ENCODE data around the gene ITGB8. TPM values are rescaled to one million over a fixed set of nuclear protein-coding genes. Genes with fewer than 3 reads are reported as not detected.
A peak's percentile ranks its signal among the peaks of the same experiment; 100 is the strongest.

ITGB8 gene
- total RNA-seq, 1 donor from 2014 or later: 10.5 TPM

DNA sequence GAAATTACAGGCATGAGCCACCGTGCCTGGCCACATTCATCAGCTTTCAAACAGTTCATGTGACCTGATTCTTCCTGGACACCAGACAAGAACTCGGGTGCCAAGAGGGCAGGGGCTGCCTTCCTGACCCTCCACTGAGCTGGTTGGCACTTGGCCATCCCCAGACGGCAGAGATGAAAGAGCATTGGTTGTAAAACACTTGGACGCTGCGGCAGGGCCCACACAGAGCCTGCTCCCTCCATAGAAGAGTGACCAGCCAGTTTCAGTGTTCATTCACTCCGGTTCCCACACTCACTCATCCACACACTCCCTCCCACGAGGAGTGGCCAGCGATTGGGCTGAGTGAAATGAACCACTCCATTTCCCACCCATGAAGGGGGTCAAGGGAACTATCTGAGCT lies 112.3 kb downstream of the ITGB8 start:
- Histone ChIP-seq H3K4me3 (ENCODE audit: low read depth, low read length) (no peak overlapping the region), H3K36me3 (ENCODE audit: control insufficient read depth, insufficient read depth, low read length) (no peaks in the 10 kb centered on the region), H3K27me3 (ENCODE audit: control insufficient read depth, insufficient read depth, low read length) (no peaks in the 10 kb centered on the region)
- TF ChIP-seq, protein P1, sequence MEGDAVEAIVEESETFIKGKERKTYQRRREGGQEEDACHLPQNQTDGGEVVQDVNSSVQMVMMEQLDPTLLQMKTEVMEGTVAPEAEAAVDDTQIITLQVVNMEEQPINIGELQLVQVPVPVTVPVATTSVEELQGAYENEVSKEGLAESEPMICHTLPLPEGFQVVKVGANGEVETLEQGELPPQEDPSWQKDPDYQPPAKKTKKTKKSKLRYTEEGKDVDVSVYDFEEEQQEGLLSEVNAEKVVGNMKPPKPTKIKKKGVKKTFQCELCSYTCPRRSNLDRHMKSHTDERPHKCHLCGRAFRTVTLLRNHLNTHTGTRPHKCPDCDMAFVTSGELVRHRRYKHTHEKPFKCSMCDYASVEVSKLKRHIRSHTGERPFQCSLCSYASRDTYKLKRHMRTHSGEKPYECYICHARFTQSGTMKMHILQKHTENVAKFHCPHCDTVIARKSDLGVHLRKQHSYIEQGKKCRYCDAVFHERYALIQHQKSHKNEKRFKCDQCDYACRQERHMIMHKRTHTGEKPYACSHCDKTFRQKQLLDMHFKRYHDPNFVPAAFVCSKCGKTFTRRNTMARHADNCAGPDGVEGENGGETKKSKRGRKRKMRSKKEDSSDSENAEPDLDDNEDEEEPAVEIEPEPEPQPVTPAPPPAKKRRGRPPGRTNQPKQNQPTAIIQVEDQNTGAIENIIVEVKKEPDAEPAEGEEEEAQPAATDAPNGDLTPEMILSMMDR (IDR thresholded peaks at IDR 0.05; ENCODE audit: insufficient read depth, low read length, severe bottlenecking): no peak
- DNase-seq (ENCODE audit: low read depth): no peak
- FAIRE-seq: peak; percentile 28

DNA sequence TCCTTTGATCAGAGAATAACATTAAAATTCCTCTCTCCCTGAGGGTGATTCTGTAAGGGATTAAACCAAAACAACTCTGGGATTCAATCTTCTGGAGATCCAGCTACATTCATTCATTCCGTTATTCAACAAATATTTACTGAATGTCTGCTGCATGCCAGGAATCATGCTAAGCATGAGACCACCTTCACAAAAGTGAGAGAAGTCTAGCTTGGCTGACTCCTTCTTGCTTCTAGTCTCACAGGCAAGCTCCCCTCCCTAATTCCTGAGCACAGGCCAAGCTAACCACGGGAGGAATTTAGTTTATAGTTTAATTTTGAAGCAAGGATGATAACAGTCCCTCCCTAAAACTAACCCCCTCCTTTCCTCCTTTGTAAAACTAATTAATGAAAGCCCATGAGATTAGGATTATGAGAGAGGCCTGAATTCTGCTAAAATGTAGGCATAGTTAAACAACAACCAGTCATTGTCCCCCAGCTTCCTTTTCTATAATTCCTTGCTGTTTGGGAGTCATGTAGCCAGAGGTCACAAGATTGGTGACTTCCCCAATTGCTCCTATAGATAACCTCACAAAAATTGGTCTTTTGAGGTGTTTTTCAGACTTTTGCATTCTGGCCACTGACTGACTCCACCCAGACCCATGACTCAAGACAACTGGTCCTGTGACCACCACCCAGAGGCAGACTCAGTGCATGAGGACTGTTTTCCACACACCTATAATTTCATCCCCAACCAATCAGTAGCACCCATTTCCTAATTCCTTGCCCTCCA lies 113.5 kb downstream of the ITGB8 start:
- Histone ChIP-seq H3K27me3 (ENCODE audit: control insufficient read depth, insufficient read depth, low read length) (no peaks in the 10 kb centered on the region), H3K4me3 (ENCODE audit: low read depth, low read length) (no peak overlapping the region), H3K36me3 (ENCODE audit: control insufficient read depth, insufficient read depth, low read length) (no peaks in the 10 kb centered on the region)
- FAIRE-seq: no peak
- no peak for DNase-seq (ENCODE audit: low read depth)
- TF ChIP-seq, protein P1 (IDR thresholded peaks at IDR 0.05; ENCODE audit: insufficient read depth, low read length, severe bottlenecking): no peak

DNA sequence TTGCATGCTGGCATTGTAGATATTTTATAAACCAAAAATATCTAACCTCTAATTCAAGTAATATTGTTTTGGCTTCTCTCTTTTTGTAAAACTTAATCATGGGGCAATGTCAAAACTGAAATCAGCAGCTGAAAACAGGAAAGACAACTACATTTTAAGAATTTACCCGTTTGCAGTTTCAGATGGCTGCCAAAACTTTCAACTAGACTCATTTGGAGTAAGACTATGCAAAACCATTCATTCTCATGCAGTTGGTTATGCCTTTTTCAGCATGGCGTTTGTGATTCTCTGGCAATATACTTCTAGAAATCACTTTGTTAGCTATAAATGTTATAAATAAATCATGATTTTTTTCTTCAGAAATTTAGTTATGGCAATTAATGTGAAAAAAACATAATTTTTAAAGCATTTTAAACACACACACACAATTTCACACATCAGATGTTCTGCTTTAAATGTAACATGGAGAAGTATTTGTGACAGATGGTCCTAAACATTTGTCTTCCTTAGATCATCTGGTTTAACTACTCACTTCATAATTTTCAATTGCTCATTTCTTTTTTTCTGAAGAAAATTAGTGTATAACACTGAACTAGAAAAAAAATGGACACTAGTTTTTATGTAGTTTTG lies 116.4 kb downstream of the ITGB8 start:
- DNase-seq (ENCODE audit: low read depth) (no peak), FAIRE-seq (no peak)
- TF ChIP-seq, protein P1 (IDR thresholded peaks at IDR 0.05; ENCODE audit: insufficient read depth, low read length, severe bottlenecking): no peak
- Histone ChIP-seq H3K4me3 (ENCODE audit: low read depth, low read length) (no peak overlapping the region), H3K36me3 (ENCODE audit: control insufficient read depth, insufficient read depth, low read length) (no peaks in the 10 kb centered on the region), H3K27me3 (ENCODE audit: control insufficient read depth, insufficient read depth, low read length) (no peaks in the 10 kb centered on the region)

DNA sequence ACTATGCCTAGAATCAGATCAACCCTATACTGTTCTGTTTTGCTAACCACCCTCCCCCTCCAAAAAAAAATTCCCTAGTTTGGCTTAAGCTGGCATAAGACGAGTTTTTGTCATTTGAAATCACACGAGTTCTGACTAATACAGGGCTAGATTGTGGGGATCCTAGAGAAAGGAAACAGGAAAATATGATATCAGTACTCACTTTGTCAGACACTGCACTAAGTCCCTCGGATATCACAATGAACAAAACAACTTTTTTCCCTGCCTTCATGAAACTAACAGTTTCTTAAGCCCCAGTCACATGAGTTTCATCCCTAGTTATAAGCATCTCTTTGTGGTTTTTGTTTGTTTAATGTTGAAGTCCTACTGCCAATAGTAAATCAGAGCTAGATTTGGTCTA lies 118.5 kb downstream of the ITGB8 start:
- H3K4me3 ChIP-seq (ENCODE audit: low read depth, low read length): no peak overlapping the region
- DNase-seq (ENCODE audit: low read depth) (no peak), FAIRE-seq (no peak)
- H3K27me3 ChIP-seq (ENCODE audit: control insufficient read depth, insufficient read depth, low read length): no peaks in the 10 kb centered on the region
- TF ChIP-seq, protein P1 (IDR thresholded peaks at IDR 0.05; ENCODE audit: insufficient read depth, low read length, severe bottlenecking): no peak
- H3K36me3 ChIP-seq (ENCODE audit: control insufficient read depth, insufficient read depth, low read length): no peaks in the 10 kb centered on the region

DNA sequence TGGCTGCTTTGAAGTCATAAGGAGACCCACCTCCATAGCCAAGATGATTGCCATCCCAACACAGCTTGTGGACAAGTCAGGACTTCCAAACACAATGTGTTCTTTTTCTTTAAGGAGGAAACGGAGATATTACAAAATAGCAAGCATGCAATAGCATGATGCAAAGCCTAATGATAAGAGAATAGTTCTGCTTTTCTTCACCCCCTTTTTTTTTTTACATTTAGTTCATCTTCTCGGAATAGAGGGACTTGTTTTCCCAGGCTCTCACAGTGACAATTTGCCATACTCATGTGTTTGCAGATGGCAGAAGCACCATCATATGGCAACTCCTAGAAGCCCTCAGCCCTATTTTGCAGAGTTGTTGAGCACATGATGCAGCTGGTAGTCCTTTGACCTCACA lies 119.8 kb downstream of the ITGB8 start:
- no peak for DNase-seq (ENCODE audit: low read depth)
- H3K27me3 ChIP-seq (ENCODE audit: control insufficient read depth, insufficient read depth, low read length): no peaks in the 10 kb centered on the region
- TF ChIP-seq, protein P1 (IDR thresholded peaks at IDR 0.05; ENCODE audit: insufficient read depth, low read length, severe bottlenecking): no peak
- H3K4me3 ChIP-seq (ENCODE audit: low read depth, low read length): no peak overlapping the region
- H3K36me3 ChIP-seq (ENCODE audit: control insufficient read depth, insufficient read depth, low read length): no peaks in the 10 kb centered on the region
- FAIRE-seq: no peak
